ENCODE data around the gene BCKDHB. TPM values are rescaled to one million over a fixed set of nuclear protein-coding genes. Genes with fewer than 3 reads are reported as not detected.

The BCKDHB gene
- total and polyA plus RNA-seq, 2 of the 4 experiments (the other 2 are of a cell fraction): 11.2 to 11.8 TPM

DNA sequence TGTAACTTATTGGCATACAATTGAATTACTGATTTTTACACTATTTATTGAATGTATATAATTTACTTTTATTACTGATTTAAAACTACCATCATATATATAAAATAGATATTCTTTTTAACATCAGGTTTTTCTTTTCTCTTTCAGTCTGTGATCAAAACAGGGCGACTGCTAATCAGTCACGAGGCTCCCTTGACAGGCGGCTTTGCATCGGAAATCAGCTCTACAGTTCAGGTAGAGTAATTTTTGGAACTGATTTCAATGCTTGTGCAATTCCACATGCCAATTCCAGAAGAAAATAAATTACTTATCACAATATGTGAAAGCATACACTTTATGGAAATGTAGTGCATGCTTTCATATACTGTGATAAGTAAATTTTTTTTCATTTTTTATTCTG, 166.5 kb downstream of the BCKDHB start:
- H2BK15ac ChIP-seq (ENCODE audit: low read depth, low read length): no peak overlapping the region
- no peaks in the 10 kb centered on the region for H3K4me1 ChIP-seq (ENCODE audit: control insufficient read depth, insufficient read depth, low read length)
- no peak overlapping the region for H4K5ac ChIP-seq (ENCODE audit: low read depth, low read length)
- H4K20me1 ChIP-seq (ENCODE audit: insufficient read depth, low read length): no peaks in the 10 kb centered on the region
- H3K9me3 ChIP-seq (ENCODE audit: control insufficient read depth, insufficient read depth, low read length): no peaks in the 10 kb centered on the region; the same call in 1 of the 2 replicates
- no peak overlapping the region for H3K56ac ChIP-seq (ENCODE audit: extremely low read depth, insufficient read depth, low read length)
- H2BK20ac ChIP-seq (ENCODE audit: low read depth, low read length): no peak overlapping the region
- no CpG with 5 or more reads among the region's 4 CpGs for WGBS, 2 experiments (ENCODE audit: extremely low coverage in 2 of 2, insufficient read length in 1 of 2)
- H3K14ac ChIP-seq (replicated peaks; ENCODE audit: low read depth, low read length): no peak overlapping the region
- no peak overlapping the region for H3K9ac ChIP-seq (ENCODE audit: low read depth, low read length)
- H2AFZ ChIP-seq (replicated peaks; ENCODE audit: low read length, poor library complexity): no peak overlapping the region
- no TSS peak for BruUV-seq (replicated peaks)
- no peak overlapping the region for H3K27ac ChIP-seq (ENCODE audit: insufficient read depth, low read length)
- ChIA-PET POLR2A (ENCODE audit: unreplicated experiment) (no interaction called here), CTCF (no interaction called here)
- dilution Hi-C loops (cut with HindIII; ENCODE audit: low sequenced_read_pairs, unreplicated experiment) (no loop called here), in situ Hi-C loops (cut with MboI; ENCODE audit: low sequenced_read_pairs) (no loop called here), intact Hi-C loops (cut with micrococcal nuclease) (no loop called here)
- no peak overlapping the region for H3K4me3 ChIP-seq (ENCODE audit: insufficient read depth, low read depth, low read length)
- H3K18ac ChIP-seq (ENCODE audit: low read depth, low read length): no peak overlapping the region
- DNase-seq (no peak), ATAC-seq (ENCODE audit: low read depth) (no peak)
- no peaks in the 10 kb centered on the region for H3K27me3 ChIP-seq (ENCODE audit: control insufficient read depth, insufficient read depth, low read length)
- H4K8ac ChIP-seq (ENCODE audit: low read depth in 2 of 2, low read length in 2 of 2): no peak overlapping the region
- TF ChIP-seq NFE2L2 (IDR thresholded peaks at IDR 0.05; ENCODE audit: low read depth, low read length) (no peak), RFX5 (IDR thresholded peaks at IDR 0.05; ENCODE audit: low read depth, low read length) (no peak), RCOR1 (IDR thresholded peaks at IDR 0.05; ENCODE audit: insufficient replicate concordance, low read length) (no peak), MAFK (IDR thresholded peaks at IDR 0.05; ENCODE audit: low read depth, low read length) (no peak), MXI1 (IDR thresholded peaks at IDR 0.05; ENCODE audit: borderline replicate concordance, low read depth, low read length) (no peak), SMC3 (IDR thresholded peaks at IDR 0.05; ENCODE audit: low read depth, low read length) (no peak), BHLHE40 (IDR thresholded peaks at IDR 0.05; ENCODE audit: low read depth, low read length) (no peak), POLR2A (IDR thresholded peaks at IDR 0.05; ENCODE audit: low read depth, low read length) (no peak), RAD21 (IDR thresholded peaks at IDR 0.05; ENCODE audit: low read length) (no peak), CHD1 (IDR thresholded peaks at IDR 0.05; ENCODE audit: low read depth, low read length) (no peak), FOS (IDR thresholded peaks at IDR 0.05; ENCODE audit: low read depth, low read length) (no peak), CEBPB (IDR thresholded peaks at IDR 0.05; ENCODE audit: low read depth, low read length) (no peak), MAZ (IDR thresholded peaks at IDR 0.05; ENCODE audit: borderline replicate concordance, low read depth, low read length) (no peak)
- TF ChIP-seq, protein P1, sequence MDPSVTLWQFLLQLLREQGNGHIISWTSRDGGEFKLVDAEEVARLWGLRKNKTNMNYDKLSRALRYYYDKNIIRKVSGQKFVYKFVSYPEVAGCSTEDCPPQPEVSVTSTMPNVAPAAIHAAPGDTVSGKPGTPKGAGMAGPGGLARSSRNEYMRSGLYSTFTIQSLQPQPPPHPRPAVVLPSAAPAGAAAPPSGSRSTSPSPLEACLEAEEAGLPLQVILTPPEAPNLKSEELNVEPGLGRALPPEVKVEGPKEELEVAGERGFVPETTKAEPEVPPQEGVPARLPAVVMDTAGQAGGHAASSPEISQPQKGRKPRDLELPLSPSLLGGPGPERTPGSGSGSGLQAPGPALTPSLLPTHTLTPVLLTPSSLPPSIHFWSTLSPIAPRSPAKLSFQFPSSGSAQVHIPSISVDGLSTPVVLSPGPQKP (IDR thresholded peaks at IDR 0.05; ENCODE audit: borderline replicate concordance, low read depth, low read length): no peak
- TF ChIP-seq, protein P2, sequence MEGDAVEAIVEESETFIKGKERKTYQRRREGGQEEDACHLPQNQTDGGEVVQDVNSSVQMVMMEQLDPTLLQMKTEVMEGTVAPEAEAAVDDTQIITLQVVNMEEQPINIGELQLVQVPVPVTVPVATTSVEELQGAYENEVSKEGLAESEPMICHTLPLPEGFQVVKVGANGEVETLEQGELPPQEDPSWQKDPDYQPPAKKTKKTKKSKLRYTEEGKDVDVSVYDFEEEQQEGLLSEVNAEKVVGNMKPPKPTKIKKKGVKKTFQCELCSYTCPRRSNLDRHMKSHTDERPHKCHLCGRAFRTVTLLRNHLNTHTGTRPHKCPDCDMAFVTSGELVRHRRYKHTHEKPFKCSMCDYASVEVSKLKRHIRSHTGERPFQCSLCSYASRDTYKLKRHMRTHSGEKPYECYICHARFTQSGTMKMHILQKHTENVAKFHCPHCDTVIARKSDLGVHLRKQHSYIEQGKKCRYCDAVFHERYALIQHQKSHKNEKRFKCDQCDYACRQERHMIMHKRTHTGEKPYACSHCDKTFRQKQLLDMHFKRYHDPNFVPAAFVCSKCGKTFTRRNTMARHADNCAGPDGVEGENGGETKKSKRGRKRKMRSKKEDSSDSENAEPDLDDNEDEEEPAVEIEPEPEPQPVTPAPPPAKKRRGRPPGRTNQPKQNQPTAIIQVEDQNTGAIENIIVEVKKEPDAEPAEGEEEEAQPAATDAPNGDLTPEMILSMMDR (conservative IDR thresholded peaks at IDR 0.05; ENCODE audit: low read depth, low read length): no peak
- TF ChIP-seq, protein P3, sequence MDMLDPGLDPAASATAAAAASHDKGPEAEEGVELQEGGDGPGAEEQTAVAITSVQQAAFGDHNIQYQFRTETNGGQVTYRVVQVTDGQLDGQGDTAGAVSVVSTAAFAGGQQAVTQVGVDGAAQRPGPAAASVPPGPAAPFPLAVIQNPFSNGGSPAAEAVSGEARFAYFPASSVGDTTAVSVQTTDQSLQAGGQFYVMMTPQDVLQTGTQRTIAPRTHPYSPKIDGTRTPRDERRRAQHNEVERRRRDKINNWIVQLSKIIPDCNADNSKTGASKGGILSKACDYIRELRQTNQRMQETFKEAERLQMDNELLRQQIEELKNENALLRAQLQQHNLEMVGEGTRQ (IDR thresholded peaks at IDR 0.05; ENCODE audit: low read depth, low read length): no peak
- no peak overlapping the region for H2BK5ac ChIP-seq (ENCODE audit: low read depth, low read length, poor library complexity, severe bottlenecking)
- H2BK120ac ChIP-seq (ENCODE audit: low read depth, low read length): no peak overlapping the region
- H2AK5ac ChIP-seq (ENCODE audit: low read depth, low read length): no peak overlapping the region
- H3K79me1 ChIP-seq (ENCODE audit: low read depth in 1 of 2, low read length in 2 of 2): no peaks in the 10 kb centered on the region; a peak in 1 of 4 replicates
- H3K4me2 ChIP-seq (ENCODE audit: low read depth, low read length): no peak overlapping the region
- H4K91ac ChIP-seq (ENCODE audit: insufficient read depth, low read depth, low read length): no peak overlapping the region
- H3K36me3 ChIP-seq (ENCODE audit: control insufficient read depth, insufficient read depth, low read length): no peaks in the 10 kb centered on the region
- no peak overlapping the region for H3K4ac ChIP-seq (ENCODE audit: low read depth, low read length)
- H2AK9ac ChIP-seq (replicated peaks; ENCODE audit: low read depth, low read length, poor library complexity): no peak overlapping the region
- H3K23ac ChIP-seq (ENCODE audit: low read depth, low read length): no peak overlapping the region
- no peaks in the 10 kb centered on the region; the same call in 1 of the 2 replicates for H3K9me1 ChIP-seq (ENCODE audit: insufficient read depth, low read length)

Measured in IMR-90 (cell line).